Islet of Langerhans (tissue), 1 donor: Measurements from ENCODE around the gene FFAR1.

ENCODE experiments used
- FAIRE-seq: peaks from one replicate; lab custom pipeline; 2011; peaks lifted over from hg19 to GRCh38; lab: Jason Lieb, UNC

Gene FFAR1

GRCh38 chr19:35315883-35316282 is 31.8 kb upstream of the FFAR1 start:
- no peak for FAIRE-seq

- FAIRE-seq: no peak
Measured at GRCh38 chr19:35316560-35316959, 31.1 kb upstream of the FFAR1 start.

DNA sequence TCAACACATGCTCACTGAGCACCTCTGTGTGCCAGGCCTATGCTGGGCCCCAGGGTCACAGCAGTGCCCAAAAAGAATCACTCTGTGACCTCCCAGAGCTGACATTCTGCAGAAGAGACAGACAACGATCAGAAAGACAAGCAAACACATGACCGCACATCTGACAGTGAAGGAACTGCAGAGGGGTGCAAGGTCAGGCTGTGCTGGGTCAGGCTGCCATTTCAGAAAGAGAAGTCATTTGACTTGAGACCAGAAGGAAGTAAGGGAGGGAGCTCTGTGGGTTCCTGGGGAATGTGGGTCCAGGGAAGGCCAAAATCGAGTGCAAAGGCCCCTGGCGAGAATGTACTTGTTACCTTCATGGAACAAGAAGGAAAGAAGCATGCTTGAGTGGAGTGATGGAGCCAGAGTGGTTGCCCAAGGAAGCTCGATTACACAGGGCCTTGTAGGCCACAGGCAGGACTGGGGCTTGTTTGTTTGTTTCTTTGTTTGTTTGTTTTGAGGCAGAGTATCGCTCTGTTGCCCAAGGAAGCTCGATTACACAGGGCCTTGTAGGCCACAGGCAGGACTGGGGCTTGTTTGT is 30.1 kb upstream of the FFAR1 start:
- FAIRE-seq: no peak

DNA sequence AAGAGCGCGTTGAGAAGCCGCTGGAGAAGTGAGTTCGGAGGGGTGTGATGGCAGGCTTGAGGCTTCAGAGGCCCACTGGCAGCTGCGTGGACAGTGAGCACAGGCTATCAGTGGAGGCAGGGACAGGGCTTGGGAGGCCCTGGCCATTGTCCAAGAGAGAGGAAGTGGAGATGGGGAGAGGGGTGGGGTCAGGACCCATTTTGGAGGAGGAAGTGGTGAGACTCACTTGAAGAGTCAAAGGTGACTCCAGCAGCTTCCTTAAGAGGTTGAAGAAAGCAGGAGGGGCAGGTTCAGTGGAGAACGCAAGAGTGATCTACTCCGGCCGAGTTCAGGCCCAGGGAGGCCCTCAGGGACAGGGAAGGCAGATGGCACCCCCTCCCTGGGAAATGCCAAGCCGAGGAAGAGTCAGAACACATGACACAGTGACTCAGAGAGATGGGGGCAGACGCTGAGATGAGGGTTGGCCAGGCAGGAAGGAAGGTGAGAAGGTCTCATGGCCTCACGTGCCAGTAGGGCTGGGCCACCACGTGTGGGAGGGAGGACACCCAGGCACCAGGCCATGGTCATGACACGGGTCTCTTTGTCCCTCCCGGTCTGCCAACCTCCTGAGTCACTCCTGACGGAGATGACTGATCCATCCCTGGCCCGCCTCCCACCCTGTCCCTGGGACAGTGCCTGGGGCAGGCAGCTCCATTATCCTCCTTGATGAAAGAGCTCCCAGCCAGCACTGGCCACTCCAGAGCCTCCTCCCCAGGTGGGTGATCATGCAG is 28.8 kb upstream of the FFAR1 start:
- no peak for FAIRE-seq

DNA sequence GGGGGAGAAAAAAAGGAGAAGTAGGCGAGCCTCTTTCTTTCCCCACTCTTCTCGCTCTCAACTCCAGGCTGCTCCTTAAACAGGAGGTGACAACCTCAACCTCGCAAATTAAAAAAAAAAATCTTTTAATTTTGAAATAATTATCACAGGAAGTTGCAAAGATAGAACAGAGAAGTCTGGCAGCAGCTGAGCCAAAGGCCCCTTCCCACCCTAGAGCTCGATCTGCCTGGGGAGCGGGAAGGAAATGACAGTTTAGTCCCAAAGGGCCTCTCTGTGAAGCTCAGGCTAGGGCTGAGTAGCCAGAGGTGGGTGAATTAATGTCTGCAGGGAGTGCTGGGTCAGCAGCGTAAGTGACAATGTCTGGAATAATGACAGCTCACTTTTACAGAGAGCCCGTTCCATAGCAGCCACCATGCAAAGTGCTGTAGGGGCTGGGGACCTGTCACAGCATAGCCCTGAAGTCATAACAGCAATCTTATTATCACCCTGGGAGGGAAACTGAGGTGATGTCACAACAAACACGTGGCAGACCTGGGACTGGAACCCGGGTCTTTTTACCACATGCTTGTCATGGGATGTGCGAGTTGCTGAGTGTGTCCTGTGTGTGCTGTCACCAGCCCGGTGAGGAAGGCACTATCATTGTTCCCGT is 27.5 kb upstream of the FFAR1 start:
- FAIRE-seq: no peak

GRCh38 chr19:35321291-35321690 is 26.4 kb upstream of the FFAR1 start:
- FAIRE-seq: no peak

GRCh38 chr19:35322014-35322413 is 25.7 kb upstream of the FFAR1 start:
- no peak for FAIRE-seq

- FAIRE-seq: no peak
Measured at GRCh38 chr19:35327642-35328041, 20.1 kb upstream of the FFAR1 start.

- no peak for FAIRE-seq
Measured at GRCh38 chr19:35328851-35329285, 18.8 kb upstream of the FFAR1 start, which contains the start of gene CD22. Gene CD22, plus strand, starts transcription at chr19:35329187. Its CDS starts 2,854 bp downstream, at chr19:35332041.

DNA sequence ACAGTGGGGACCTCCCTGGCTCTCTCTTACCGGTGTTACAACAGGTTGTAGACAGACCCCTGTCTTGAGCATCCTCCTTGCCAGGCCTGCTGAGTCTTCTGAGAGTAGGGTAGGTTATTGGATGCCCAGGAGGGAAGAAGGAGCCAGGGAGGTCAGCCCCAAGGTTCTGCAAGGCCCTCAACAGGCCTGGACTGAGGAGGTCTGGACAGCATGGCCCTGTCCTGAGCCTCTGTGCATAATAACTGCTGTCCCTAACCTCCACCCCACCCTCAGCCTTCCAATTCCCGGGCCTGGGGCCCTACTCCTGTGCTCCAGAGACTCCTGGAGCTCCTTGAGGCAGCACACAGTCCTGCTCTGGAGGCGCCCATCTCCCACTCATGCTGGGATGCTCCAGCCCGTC is 18.4 kb upstream of the FFAR1 start:
- FAIRE-seq: no peak

GRCh38 chr19:35330475-35330874 is 17.2 kb upstream of the FFAR1 start:
- FAIRE-seq: no peak

DNA sequence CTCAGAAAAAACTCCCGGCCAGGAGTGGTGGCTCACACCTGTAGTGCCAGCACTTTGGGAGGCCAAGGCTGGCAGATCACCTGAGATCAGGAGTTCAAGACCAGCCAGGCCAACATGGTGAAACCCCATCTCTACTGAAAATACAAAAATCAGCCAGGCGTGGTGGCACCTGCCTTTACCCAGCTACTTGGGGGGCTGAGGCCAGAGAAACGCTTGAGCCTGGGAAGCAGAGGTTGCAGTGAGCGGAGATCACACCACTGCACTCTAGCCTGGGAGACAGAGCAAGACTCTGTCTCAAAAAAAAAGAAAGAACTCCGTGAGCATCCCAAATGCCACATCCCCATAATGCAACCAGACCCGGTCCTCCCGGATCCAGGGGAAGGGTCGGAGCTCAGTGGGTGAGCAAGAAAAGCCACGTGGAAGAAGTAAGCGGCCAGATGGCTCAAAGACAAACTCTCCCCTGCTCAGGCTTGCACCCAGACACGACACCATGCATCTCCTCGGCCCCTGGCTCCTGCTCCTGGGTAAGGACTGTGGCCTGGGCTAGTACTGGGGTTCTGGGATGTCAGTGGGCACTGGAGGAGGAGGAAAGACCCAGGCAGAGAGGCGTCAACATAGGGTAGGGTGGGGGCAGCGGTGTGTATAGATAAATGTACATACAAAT is 16.0 kb upstream of the FFAR1 start:
- FAIRE-seq: no peak

DNA sequence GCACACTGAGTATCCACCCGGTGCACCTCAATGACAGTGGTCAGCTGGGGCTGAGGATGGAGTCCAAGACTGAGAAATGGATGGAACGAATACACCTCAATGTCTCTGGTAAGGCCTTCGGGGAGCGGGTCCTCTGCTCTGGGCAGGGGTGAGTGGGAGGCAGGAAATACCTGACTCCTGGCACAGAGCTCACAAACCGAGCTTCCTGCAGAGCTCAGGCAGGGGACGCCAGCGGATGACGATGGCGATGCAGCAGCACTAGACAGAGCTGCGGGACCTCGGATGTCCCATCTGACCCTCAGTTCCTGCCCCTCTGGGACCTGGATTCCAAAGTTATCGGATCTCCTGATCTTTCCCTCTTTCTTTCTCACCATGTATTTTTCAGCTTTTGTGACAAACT is 14.9 kb upstream of the FFAR1 start:
- no peak for FAIRE-seq

DNA sequence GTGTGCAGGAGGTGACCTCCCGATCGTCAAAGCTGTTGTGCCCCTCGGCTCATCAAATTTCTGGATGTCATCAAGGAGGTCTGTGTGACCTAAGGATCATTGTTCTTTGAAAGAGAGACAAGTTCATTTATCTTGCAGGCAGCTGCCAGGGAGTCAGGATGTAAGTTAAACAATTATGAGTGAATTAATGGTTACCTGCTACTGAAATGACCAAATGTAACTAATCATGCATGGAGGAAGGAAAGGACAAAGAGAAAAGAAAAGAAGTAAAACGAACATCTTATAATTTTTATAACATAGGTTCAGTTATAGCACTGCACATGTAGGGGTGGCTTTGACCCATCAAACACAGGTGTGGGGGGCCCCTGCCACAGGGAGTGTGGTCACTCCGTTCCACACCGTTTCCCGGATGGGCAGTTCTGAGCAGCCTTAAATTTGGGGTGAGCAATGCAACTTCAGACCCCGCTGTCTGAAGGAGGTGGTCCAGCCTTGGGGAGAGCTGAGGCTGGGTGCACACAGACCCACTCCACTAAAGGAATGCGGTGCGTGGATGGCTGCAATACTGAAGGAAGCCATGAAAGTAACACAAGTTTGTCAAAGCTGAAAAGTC is 13.5 kb upstream of the FFAR1 start:
- no peak for FAIRE-seq

DNA sequence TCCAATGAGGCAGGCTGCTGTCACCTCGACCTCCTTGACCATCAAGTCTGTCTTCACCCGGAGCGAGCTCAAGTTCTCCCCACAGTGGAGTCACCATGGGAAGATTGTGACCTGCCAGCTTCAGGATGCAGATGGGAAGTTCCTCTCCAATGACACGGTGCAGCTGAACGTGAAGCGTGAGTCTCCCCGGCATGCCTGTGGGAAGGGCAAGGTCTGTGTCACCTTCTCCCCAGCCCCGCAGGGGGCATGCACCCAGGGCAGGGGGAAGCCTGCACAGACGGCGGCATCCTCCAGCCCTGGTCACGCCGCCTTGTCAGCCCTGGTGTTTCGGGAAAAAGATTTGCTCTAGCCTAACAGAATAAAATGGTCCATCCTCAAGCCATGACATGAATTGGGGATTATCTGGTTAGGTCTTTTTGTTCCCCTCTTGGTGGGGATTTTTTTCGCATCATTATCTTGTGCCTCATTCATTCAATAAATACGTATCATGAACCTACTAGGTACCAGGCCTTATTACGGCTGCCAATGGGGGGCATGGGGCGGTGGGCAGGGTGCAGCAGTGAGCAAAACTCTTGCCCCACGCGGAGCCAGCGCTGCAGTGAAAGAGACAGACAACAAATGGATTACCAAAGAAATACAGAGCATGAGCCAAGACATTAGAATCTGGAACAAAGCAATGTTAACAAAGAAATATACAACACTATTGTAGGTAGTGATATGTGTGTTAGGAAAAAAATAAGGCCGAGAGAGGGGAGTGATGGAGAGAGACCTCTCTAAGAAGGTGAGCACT is 11.3 kb upstream of the FFAR1 start:
- no peak for FAIRE-seq

DNA sequence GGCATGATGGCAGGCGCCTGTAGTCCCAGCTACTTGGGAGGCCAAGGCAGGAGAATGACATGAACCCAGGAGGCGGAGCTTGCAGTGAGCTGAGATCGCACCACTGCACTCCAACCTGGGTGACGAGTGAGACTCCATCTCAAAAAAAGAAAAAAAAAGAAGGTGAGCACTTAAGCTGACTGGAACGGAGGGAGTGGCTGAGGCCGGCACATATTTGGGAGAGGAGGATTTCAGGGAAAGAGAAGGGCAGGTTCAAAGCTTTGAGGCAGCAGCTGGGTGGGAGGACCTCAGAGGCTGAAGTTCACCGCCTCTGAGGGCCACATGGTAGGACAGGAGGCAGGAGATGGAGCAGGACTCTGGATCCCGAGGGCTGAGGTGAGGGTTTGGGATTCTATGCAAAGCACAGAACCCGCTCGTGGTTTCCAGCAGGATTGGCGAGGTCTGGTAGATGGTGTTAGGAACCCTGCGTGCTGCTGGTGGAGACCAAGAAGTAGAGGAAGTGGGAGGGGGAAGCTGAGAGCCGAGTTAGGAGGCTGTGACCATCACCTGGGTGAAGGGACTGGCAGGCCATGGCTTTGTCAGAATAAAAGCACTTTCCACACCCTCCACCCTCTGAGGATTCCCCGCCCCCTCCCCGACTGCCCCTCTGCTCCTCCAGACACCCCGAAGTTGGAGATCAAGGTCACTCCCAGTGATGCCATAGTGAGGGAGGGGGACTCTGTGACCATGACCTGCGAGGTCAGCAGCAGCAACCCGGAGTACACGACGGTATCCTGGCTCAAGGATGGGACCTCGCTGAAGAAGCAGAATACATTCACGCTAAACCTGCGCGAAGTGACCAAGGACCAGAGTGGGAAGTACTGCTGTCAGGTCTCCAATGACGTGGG is 10.4 kb upstream of the FFAR1 start:
- FAIRE-seq: no peak

- no peak for FAIRE-seq
Measured at GRCh38 chr19:35337984-35338296, 9.8 kb upstream of the FFAR1 start.

DNA sequence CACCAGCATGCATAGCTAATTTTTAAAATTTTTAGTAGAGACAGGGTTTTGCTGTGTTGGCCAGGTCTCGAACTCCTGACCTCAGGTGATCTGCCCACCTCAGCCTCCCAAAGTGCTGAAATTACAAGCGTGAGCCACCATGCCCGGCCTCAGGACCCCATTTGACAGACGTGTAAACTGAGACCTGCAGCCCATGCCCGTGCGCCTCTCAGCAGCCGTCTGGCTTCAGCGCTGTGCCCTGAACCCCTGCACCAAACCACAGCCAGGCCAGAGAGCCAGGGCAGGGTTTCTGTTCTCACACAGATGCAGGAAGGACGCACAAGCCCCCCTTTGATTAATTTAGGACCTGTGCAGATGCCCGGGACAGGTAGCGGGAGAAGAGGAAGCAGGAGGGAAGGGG is 7.3 kb upstream of the FFAR1 start:
- no peak for FAIRE-seq

DNA sequence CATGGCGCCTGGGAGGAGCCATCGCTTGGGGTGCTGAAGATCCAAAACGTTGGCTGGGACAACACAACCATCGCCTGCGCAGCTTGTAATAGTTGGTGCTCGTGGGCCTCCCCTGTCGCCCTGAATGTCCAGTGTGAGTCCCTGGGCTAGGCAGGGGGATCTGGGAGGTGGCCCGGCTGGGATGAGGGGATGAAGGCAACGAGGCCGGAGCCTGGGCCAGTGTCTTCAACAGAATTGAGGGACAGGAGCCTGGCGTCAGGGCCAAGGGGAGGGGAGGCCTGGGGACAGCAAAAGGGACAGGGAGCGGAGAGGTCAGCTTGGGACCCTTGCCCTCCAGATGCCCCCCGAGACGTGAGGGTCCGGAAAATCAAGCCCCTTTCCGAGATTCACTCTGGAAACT is 6.7 kb upstream of the FFAR1 start:
- FAIRE-seq: no peak

DNA sequence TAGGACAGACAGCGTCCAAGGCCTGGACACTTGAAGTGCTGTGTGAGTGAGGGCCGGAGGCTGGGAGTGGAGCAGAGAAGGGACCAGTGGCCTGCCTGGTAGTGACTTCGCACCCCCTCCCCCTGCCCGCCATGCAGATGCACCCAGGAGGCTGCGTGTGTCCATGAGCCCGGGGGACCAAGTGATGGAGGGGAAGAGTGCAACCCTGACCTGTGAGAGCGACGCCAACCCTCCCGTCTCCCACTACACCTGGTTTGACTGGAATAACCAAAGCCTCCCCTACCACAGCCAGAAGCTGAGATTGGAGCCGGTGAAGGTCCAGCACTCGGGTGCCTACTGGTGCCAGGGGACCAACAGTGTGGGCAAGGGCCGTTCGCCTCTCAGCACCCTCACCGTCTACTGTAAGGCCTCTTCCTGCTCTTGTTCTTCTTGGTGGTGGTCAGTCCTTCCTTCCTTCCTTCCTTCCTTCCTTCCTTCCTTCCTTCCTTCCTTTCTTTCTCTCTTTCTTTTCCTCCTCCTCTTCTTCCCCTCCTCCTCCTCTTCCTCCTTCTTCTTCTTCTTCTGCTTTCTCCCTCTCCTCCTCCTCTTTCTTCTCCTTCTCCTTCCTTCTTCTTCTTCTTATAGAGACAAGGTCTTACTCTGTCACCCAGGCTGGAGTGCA is 6.0 kb upstream of the FFAR1 start:
- no peak for FAIRE-seq
